ENCODE data around the gene DNM3.

DNM3 gene

DNA sequence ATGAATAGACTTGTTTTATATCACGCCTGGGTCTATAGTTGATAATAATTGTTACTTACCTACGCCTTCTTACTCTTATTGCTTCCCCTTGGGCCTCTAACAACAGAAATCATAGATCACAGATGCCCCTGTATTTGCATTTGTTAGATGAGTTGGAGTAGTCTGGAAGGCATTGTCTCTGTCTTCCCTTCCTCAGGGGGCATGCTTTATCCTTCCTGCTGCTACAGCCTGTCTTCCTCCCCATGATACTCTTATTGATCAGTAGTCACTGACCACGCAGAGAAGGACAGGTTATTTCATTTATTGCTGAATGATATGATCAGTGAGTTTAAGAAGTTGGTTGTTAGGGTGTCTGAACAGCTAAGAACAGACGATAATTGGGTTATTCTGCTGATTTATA is 98.4 kb downstream of the DNM3 start:
- no peaks in the 10 kb centered on the region for H3K4me1 ChIP-seq (ENCODE audit: insufficient read depth, low read length, severe bottlenecking)
- H4K20me1 ChIP-seq (ENCODE audit: insufficient read depth, low read length), result no peaks in the 10 kb centered on the region
- H3K27me3 ChIP-seq (ENCODE audit: insufficient read depth, low read length), result no peaks in the 10 kb centered on the region
- no peaks in the 10 kb centered on the region for H3K9me2 ChIP-seq (ENCODE audit: low read depth, low read length)
- H3K4me2 ChIP-seq (ENCODE audit: low read length), result no peak overlapping the region
- TF ChIP-seq, protein P1, sequence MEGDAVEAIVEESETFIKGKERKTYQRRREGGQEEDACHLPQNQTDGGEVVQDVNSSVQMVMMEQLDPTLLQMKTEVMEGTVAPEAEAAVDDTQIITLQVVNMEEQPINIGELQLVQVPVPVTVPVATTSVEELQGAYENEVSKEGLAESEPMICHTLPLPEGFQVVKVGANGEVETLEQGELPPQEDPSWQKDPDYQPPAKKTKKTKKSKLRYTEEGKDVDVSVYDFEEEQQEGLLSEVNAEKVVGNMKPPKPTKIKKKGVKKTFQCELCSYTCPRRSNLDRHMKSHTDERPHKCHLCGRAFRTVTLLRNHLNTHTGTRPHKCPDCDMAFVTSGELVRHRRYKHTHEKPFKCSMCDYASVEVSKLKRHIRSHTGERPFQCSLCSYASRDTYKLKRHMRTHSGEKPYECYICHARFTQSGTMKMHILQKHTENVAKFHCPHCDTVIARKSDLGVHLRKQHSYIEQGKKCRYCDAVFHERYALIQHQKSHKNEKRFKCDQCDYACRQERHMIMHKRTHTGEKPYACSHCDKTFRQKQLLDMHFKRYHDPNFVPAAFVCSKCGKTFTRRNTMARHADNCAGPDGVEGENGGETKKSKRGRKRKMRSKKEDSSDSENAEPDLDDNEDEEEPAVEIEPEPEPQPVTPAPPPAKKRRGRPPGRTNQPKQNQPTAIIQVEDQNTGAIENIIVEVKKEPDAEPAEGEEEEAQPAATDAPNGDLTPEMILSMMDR (IDR thresholded peaks at IDR 0.05; ENCODE audit: low read length), result no peak
- TF ChIP-seq EZH2 (IDR thresholded peaks at IDR 0.05; ENCODE audit: borderline replicate concordance, low read length), result no peak
- H3K9me3 ChIP-seq (ENCODE audit: low read length), result no peaks in the 10 kb centered on the region
- H3K4me3 ChIP-seq (ENCODE audit: low read depth, low read length, poor library complexity, severe bottlenecking), result no peak overlapping the region
- no peaks in the 10 kb centered on the region for H3K36me3 ChIP-seq (ENCODE audit: insufficient read depth, low read length)
- H3K9ac ChIP-seq (ENCODE audit: low read length), result no peak overlapping the region
- no peaks in the 10 kb centered on the region for H3K79me2 ChIP-seq (ENCODE audit: insufficient read depth, low read length)
- H3K27ac ChIP-seq (ENCODE audit: low read depth, low read length, poor library complexity, severe bottlenecking), result no peak overlapping the region
- H2AFZ ChIP-seq (ENCODE audit: low read length), result no peak overlapping the region
- no peaks in the 10 kb centered on the region for H3F3A ChIP-seq (ENCODE audit: insufficient read depth, low read length)

DNA sequence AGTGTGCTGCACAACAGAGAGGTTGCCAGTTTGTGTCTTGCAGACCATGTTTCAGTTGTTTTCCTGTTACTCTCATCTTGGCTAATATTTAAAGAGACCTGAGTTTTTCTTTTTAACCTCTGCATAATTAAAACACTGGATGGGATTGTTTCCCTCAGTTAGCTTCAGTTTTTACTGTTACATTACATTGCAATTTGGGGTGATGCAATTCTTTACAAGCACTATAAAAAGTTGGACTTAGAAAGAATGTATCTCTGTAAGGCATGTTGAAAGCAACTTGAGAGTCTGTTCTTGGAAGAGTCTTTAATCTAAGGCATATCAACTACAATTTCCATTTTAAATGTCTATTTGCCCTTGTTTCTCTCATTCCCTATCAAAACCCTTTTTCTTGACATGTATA is 99.1 kb downstream of the DNM3 start:
- H3K79me2 ChIP-seq (ENCODE audit: insufficient read depth, low read length), result no peaks in the 10 kb centered on the region
- no peaks in the 10 kb centered on the region for H3K36me3 ChIP-seq (ENCODE audit: insufficient read depth, low read length)

DNA sequence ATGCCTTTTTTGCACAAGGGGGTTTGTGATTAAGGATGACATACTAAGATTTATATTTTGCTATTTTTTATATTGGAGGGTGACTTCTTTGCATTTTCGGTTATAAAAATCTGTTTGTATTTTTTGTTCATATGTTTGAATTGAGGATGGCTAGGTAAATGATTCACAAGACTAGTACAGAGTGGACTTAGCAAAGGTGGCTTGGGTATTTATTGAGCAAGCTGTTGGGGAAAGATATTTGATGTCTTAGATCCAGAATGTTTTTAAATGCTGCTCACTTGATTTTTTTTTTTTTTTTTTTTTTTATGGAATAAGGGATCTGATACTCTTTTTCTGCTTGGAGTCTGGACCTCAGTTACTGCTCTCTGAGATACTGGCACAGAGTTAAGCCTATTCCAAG is 100.6 kb downstream of the DNM3 start:
- Histone ChIP-seq H3K9ac (ENCODE audit: low read length) (no peak overlapping the region), H3K4me1 (ENCODE audit: insufficient read depth, low read length, severe bottlenecking) (no peaks in the 10 kb centered on the region), H3K9me3 (ENCODE audit: low read length) (no peaks in the 10 kb centered on the region), H3K9me2 (ENCODE audit: low read depth, low read length) (no peaks in the 10 kb centered on the region), H3K27ac (ENCODE audit: low read depth, low read length, poor library complexity, severe bottlenecking) (no peak overlapping the region), H3K4me2 (ENCODE audit: low read length) (no peak overlapping the region), H3K79me2 (ENCODE audit: insufficient read depth, low read length) (no peaks in the 10 kb centered on the region), H3K27me3 (ENCODE audit: insufficient read depth, low read length) (no peaks in the 10 kb centered on the region), H4K20me1 (ENCODE audit: insufficient read depth, low read length) (no peaks in the 10 kb centered on the region), H3F3A (ENCODE audit: insufficient read depth, low read length) (no peaks in the 10 kb centered on the region), H3K36me3 (ENCODE audit: insufficient read depth, low read length) (no peaks in the 10 kb centered on the region), H3K4me3 (ENCODE audit: low read depth, low read length, poor library complexity, severe bottlenecking) (no peak overlapping the region), H2AFZ (ENCODE audit: low read length) (no peak overlapping the region)
- TF ChIP-seq EZH2 (IDR thresholded peaks at IDR 0.05; ENCODE audit: borderline replicate concordance, low read length), result no peak
- TF ChIP-seq, protein P1 (IDR thresholded peaks at IDR 0.05; ENCODE audit: low read length), result no peak

More for the DNA sequence above, 99.1 kb downstream of the DNM3 start:
- no peak overlapping the region for H2AFZ ChIP-seq (ENCODE audit: low read length)
- H3K4me3 ChIP-seq (ENCODE audit: low read depth, low read length, poor library complexity, severe bottlenecking), result no peak overlapping the region
- no peaks in the 10 kb centered on the region for H3K9me2 ChIP-seq (ENCODE audit: low read depth, low read length)
- no peak overlapping the region for H3K27ac ChIP-seq (ENCODE audit: low read depth, low read length, poor library complexity, severe bottlenecking)
- H3F3A ChIP-seq (ENCODE audit: insufficient read depth, low read length), result no peaks in the 10 kb centered on the region
- H3K4me1 ChIP-seq (ENCODE audit: insufficient read depth, low read length, severe bottlenecking), result no peaks in the 10 kb centered on the region
- H3K27me3 ChIP-seq (ENCODE audit: insufficient read depth, low read length), result no peaks in the 10 kb centered on the region
- no peaks in the 10 kb centered on the region for H3K9me3 ChIP-seq (ENCODE audit: low read length)
- no peak overlapping the region for H3K9ac ChIP-seq (ENCODE audit: low read length)
- H3K4me2 ChIP-seq (ENCODE audit: low read length), result no peak overlapping the region
- H4K20me1 ChIP-seq (ENCODE audit: insufficient read depth, low read length), result no peaks in the 10 kb centered on the region
- TF ChIP-seq, protein P1 (IDR thresholded peaks at IDR 0.05; ENCODE audit: low read length), result no peak
- no peak for TF ChIP-seq EZH2 (IDR thresholded peaks at IDR 0.05; ENCODE audit: borderline replicate concordance, low read length)

Data from OCI-LY1 (cell line).